Measurements from ENCODE around the gene ARID3C.
A peak's percentile ranks its signal among the peaks of the same experiment; 100 is the strongest.

ARID3C gene

DNA sequence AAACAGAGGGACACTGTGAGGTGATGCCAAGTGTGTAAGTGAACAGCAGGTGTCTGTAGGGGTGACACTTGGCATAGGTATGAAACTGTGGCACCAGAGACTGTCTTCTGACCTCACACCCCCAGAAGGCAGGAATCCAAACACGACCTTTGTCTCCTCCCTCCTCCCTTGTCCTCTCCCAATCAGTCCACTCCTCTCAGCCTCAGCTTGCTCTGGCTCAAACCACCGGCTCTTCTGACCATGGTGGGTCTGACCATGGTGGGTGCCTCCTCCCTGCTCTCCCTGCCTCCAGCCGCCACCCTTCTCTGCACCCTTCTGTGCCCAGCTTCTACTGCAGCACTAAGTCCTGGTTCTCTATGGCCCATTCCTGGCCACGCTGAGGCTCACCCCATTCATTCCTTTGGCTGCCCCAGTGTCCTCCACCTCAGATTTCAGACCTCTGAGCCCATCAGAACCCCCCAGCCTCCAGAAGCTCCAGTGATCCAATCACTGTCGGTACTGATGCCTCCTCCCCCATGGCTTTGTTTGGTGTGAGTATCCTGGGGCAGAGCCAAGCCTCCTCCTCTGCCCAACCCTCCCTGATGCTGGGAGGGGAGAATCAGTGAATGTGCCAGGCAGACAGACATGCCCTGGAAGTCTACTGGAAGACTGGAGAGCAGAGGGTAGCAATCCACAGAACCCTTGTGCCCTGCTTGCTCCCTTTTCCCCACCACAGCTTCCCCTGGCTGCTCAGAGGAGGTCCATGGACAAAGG is 1.7 kb upstream of the ARID3C start:
- peaks cover 51 to 54% of the 10 kb centered on the region in 2 donors for H3K27me3 Mint-ChIP-seq
- peaks cover 9% of the 10 kb centered on the region for H3K36me3 Mint-ChIP-seq (ENCODE audit: insufficient read depth)
- DNase-seq (no peak), ATAC-seq (replicated peaks) (no peak)
- no peaks in the 10 kb centered on the region for H3K9me3 Mint-ChIP-seq
- peak overlapping the region; percentile 76 to 88 for H3K4me3 Mint-ChIP-seq
- H3K27ac Mint-ChIP-seq = no peak overlapping the region
- peaks cover 22 to 23% of the 10 kb centered on the region in 2 donors for H3K4me1 Mint-ChIP-seq (ENCODE audit: low read depth in 2 of 2)

DNA sequence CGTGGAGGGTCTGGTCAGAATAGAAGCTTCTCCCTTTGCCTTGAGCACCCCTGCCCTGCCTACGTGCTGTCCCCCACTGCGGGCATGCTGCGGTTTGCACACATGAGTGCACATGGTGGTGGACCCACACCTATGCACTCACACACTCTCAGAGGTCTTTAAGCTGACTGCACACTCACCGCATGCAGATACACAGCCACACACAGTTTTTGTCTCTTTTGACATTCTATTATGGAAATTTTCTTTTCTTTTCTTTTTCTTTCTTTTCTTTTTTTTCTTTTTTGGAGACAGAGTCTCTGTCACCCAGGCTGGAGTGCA is 584 bp upstream of the ARID3C start:
- peak overlapping the region; percentile 76 to 88 for H3K4me3 Mint-ChIP-seq
- H3K36me3 Mint-ChIP-seq (ENCODE audit: insufficient read depth) = peaks cover 3% of the 10 kb centered on the region
- H3K4me1 Mint-ChIP-seq (ENCODE audit: low read depth in 2 of 2) = peaks cover 18 to 20% of the 10 kb centered on the region in 2 donors
- DNase-seq (no peak), ATAC-seq (replicated peaks) (no peak)
- H3K27ac Mint-ChIP-seq = peak overlapping the region; percentile 20 to 27
- H3K27me3 Mint-ChIP-seq = peaks cover 52 to 64% of the 10 kb centered on the region in 2 donors
- H3K9me3 Mint-ChIP-seq = no peaks in the 10 kb centered on the region

DNA sequence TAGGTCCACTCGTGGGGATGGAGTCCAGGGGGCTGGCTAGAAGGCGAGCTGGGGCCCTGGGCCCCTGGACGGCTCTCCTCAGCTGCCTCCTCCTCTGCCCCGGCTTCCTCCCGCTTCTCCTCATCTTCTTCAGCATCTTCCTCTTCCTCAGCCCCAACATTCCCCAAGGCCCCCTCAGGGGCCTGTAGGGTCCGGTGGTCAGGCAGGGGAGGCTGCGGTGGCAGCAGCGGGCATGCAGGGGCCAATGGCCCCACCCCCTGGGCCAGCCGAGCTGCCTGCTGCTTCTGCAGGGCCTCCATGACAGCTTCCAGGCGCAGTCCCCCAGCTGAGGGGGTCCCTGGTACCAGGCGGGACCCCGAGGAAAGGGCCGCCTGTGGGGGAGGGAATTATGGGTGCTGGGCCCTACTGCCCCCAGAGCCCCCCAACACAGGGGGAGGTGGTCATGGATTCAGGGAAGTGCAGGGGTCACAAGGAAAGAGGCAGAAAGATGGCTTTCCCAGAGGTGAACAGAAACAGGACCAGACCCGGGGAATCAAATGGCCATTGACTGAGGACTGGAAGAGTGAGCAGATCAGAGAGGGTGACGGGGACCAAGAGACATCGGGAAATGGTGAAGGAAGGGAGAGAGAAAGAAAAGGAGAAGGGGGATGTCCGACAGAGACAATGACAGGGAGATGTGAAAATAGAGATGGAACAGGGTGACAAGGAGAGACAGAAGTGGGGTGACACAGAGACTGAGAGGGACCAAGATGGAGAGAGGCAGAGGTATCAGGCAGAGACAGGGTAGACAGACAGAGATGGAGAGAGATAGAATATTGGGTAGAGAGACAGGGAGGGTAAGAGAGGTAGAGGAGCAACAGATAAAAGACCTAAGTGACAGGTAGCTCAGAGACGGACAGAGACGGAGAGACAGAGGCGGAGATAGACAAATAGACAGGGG is 880 bp downstream of the ARID3C start:
- Mint-ChIP-seq H3K27me3 (peaks cover 62 to 78% of the 10 kb centered on the region in 2 donors), H3K36me3 (ENCODE audit: insufficient read depth) (peaks cover 8% of the 10 kb centered on the region), H3K4me3 (peak overlapping the region; percentile 68 to 78), H3K9me3 (no peaks in the 10 kb centered on the region), H3K27ac (peak overlapping the region in 1 of 2 donors; percentile 20), H3K4me1 (ENCODE audit: low read depth in 2 of 2) (peaks cover 16 to 25% of the 10 kb centered on the region in 2 donors)
- ATAC-seq (replicated peaks) (no peak), DNase-seq (no peak)

DNA sequence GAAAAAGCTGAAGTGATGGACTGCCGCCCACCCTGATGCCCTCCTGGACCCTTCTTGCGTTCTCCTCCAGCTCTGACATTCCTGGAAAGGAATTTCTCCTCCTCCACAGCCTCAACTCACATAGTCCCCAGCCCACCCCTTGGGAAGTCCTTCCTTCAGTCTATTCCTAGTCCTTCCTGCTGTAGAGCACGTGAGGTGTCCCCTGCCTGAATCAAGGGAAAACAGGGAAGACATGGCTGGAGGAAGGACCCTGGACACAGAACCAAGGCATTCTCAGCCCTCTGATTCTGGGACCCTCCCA is 3.7 kb downstream of the ARID3C start:
- Mint-ChIP-seq H3K4me1 (ENCODE audit: low read depth in 2 of 2) (peaks cover 24 to 26% of the 10 kb centered on the region in 2 donors), H3K4me3 (no peak overlapping the region), H3K9me3 (no peaks in the 10 kb centered on the region), H3K36me3 (ENCODE audit: insufficient read depth) (peaks cover 12% of the 10 kb centered on the region), H3K27ac (no peak overlapping the region), H3K27me3 (peaks cover 70 to 89% of the 10 kb centered on the region in 2 donors)
- no peak for DNase-seq
- ATAC-seq (replicated peaks) = no peak

DNA sequence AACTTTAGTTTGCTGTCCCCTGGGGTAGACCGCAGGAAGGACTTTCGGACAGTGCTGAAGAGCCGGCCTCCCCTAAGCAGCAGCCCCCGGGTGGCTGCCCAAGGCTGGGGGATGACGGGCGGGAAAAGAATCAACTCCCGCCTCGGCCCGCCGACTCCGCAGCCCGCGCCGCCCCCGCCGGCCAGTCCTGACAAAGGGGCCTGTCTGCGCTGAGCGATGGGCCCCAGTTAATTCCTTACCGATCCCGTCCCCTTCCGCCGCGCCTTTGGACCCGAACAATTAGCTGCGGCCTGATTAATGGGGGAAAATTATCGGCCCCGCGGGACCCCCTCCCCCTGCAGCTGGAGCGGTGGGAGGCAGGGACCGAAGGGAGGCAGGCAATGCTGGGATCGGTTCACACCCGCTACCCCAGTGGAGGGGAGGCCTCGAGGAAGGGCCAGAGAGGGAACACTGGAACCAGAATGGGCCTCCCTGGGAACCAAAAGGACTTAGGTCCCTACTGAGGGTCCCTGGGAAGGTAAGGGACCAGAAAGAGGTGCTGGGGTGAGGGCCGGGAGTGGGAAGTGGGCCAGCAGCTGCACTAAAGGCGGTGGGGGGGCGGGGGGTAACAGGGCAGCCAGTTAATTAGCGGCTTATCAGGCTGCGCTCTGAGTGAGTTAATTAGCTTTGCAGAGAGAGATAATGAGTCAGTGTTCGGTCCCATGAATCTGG is 4.2 kb downstream of the ARID3C start:
- Mint-ChIP-seq H3K36me3 (ENCODE audit: insufficient read depth) (peaks cover 15% of the 10 kb centered on the region), H3K27ac (no peak overlapping the region), H3K4me3 (no peak overlapping the region), H3K4me1 (ENCODE audit: low read depth in 2 of 2) (peaks cover 28 to 29% of the 10 kb centered on the region in 2 donors), H3K9me3 (no peaks in the 10 kb centered on the region), H3K27me3 (peaks cover 65 to 84% of the 10 kb centered on the region in 2 donors)
- ATAC-seq (replicated peaks) (no peak), DNase-seq (no peak)

DNA sequence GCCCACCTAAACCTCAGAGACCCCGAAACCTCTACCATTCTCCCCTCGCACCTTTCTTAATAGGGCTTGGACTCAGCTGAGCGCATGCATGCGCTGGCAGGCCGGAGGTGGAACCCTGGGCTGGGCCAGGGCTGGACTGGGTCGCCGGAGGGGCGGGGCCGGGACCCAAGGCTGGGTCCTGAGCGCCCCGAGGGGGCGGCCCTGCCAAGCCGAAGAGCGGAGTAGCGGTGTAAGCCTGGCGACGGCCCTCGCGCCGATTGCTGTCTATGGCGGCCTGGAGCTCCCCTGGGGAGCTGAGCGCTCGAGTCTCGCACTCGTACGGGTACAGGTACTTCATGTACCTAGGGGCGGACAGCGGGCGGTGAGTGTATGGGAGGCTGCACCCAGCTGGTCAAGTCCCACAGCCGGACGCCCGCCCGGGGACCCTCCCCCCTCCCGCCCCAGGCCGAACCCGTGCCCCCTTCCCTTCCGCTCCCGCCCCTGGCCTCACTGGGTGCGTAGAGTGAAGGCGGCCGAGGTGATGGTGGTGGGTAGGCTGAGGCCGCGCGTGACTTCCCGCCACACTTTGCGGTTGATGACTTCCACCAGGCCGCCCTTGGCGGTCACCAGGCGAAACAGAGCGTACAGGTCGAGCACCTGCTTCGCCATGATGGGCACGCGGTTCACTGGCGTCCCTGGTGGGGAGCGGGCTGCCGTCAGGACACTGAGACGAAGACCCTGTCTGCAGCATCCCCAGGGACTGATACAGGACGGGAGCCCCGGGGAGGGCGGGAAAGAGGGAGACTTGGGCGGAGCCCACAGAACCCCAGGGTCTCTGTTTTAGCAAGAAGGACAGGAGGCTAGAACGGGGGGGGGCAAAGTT is 5.3 kb downstream of the ARID3C start:
- DNase-seq (no peak), ATAC-seq (replicated peaks) (no peak)
- Mint-ChIP-seq H3K36me3 (ENCODE audit: insufficient read depth) (peaks cover 13% of the 10 kb centered on the region), H3K9me3 (no peaks in the 10 kb centered on the region), H3K27me3 (peaks cover 56 to 74% of the 10 kb centered on the region in 2 donors), H3K4me1 (ENCODE audit: low read depth in 2 of 2) (peaks cover 28 to 30% of the 10 kb centered on the region in 2 donors), H3K4me3 (no peak overlapping the region), H3K27ac (no peak overlapping the region)

DNA sequence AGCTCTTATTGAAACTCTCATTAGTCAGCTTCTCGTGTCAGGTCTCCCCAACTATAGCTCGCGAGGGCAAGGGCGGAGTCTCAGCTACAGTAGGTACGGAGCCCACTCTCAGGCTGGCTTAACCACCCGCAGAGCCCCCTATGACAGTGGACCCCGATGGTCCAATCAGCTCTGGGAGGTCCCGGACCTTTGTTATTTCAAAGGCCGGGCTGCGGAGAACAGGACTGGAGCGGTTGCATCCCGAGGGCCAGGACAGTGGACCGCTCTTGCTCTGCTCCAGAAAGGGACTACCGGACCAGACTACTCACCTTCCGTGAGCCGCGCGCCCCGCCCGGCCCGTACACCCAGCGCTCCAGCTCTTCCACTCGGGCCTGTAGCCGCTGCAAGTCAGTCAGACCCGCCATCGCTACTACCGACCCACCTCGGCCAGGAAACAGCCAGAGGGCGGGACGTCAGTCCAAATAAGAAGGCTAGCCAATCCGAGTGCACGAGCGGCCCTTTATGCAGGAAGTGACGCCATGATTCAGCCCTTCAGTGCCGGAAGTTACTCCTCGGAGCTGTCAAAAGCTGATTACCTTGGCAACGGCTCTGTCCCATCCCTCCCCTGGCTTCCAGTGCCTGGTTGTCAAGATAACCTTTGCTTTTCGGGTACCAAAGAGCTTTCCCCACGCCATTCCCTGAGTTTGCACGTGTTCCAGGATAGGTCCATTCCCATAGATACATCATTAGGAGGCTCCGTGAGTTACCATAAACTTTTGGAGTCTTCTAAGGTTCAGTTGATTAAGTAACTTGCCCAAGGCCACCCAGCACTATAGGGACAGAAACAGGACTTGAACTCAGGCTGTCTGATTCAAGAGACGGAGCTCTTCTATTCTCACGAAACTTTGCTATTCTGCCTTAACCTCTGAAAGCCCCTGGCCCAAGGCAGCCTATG is 8.5 kb downstream of the ARID3C start, which contains the start of gene DCTN3:
DCTN3 (minus strand) TSS at position 435 of the 934 bp plus-strand sequence; CDS start at position 404, 31 bp downstream.
- Mint-ChIP-seq H3K4me3 (peak within 1 kb of the TSS; percentile 85 to 97), H3K4me1 (ENCODE audit: low read depth in 2 of 2) (peaks cover 22 to 24% of the 10 kb centered on the region in 2 donors), H3K9me3 (no peaks in the 10 kb centered on the region), H3K36me3 (ENCODE audit: insufficient read depth) (peaks cover 21% of the 10 kb centered on the region), H3K27ac (peak within 1 kb of the TSS; percentile 90 to 91), H3K27me3 (peaks cover 26 to 41% of the 10 kb centered on the region in 2 donors)
- DNase-seq = peak; percentile 86 to 91 (median 89)
- peak; percentile 99 for ATAC-seq (replicated peaks)

DNA sequence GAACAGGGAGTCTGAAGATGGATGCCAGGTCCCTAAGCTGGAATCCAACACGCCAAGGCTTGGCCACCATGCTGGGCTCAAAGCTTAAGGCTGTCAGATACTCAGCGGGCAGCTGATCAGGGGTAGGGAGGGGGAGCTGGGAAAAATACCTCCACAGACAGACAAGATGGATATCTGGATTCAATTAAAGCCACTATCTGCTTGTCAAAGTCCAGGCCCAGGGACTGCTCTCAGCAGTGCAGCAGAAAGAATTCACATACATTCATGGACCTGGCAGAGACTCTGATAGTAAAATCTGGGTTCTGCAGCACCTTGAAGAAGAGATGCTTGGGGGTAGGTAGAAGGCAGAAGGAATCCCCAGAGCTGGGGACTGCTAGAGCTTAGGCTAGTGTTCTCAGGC is 13.7 kb downstream of the ARID3C start:
- H3K4me3 Mint-ChIP-seq = no peak overlapping the region
- peaks cover 41% of the 10 kb centered on the region for H3K36me3 Mint-ChIP-seq (ENCODE audit: insufficient read depth)
- no peaks in the 10 kb centered on the region for H3K27me3 Mint-ChIP-seq
- H3K27ac Mint-ChIP-seq = peak overlapping the region in 1 of 2 donors; percentile 10
- peaks cover 27 to 31% of the 10 kb centered on the region in 2 donors for H3K4me1 Mint-ChIP-seq (ENCODE audit: low read depth in 2 of 2)
- ATAC-seq (replicated peaks) (no peak), DNase-seq (no peak)
- H3K9me3 Mint-ChIP-seq = no peaks in the 10 kb centered on the region

DNA sequence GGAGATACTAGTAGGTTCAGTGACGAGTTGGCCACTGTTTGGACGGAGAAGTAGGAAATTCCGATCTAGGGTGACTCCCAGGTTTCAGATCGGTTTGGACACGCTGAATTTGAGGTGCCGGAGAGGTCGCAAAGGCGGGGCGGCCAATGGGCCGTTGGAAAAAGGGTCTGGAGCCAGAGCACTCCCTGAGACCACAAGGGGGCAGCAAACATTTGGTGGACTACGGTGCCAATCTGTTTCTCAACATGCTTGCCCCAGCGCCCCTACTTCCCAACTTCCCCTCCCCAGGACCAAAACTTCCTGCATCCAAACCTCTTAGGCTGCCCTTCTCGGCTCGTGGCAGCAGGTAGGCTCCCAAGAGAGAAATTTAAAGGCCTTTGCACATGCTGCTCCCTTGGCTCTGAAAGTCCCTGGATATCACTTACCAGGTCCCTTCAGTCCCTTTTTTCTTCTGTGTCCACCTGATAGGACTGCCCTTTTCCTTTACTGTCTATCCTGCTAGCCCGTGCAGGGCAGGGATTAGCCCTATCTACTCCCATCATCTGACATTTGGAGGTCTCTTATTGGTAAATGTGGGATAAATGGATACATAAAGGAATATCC is 16.0 kb downstream of the ARID3C start:
- ATAC-seq (replicated peaks) (peak; percentile 36), DNase-seq (peak; percentile 61 to 67 (median 65))
- Mint-ChIP-seq H3K4me3 (peak overlapping the region; percentile 77 to 81), H3K27me3 (no peaks in the 10 kb centered on the region), H3K36me3 (ENCODE audit: insufficient read depth) (peaks cover 32% of the 10 kb centered on the region), H3K27ac (peak overlapping the region; percentile 95 to 98), H3K4me1 (ENCODE audit: low read depth in 2 of 2) (peaks cover 16 to 19% of the 10 kb centered on the region in 2 donors), H3K9me3 (no peaks in the 10 kb centered on the region)

DNA sequence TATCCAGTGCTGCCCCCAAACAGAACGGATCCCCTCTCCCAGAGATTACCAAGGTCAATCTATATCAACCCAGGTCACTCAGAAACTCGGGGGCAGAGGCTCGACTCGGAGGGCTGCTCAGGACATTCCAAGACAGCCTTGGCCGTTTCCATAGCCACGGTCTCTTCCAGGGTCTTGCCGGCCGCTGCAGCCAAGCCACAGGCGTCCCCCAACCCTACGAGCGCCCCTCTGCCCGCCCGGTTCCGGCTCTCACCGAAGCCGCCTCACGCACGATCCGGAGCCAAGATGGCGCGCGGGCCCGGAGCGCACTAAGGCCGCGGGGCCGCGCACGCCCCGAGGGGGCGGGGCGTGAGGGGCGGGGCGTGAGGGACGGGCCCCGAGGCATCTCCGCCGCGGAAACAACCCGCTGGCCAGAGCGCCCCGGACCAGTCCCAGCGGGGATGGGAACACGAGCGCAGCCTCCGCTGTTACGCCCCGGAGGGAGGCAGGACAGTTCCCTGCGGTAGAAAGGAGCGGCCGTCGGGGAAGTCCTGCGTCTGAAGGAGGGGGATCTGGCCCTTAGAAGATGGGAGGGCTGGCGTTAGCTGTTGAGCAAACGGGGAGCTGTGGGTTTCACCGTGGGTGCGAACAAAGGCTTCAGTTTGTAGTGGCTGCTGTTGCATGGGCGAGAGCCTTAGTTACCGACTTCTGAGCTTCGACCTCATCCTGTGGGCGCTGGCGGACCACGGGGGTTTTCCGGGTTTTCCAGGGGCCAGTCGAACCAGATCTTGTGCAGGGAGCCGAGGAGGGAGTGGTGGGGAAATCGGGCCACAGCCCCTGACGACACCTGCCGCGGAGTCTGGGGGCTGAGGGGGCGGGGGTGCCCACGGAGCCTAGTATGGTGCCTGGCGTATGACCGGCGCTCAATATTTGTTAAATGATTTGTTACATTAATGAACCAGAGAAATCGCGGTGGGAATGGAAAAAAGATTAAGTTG is 16.8 kb downstream of the ARID3C start, which contains the start of gene RPP25L:
RPP25L (minus strand) TSS at position 287 of the 977 bp plus-strand sequence. CDS start 801 bp downstream, outside the sequence.
- H3K4me1 Mint-ChIP-seq (ENCODE audit: low read depth in 2 of 2) = peaks cover 16 to 19% of the 10 kb centered on the region in 2 donors
- H3K4me3 Mint-ChIP-seq = peak within 1 kb of the TSS; percentile 77 to 81
- peak; percentile 80 to 85 (median 81) for DNase-seq
- ATAC-seq (replicated peaks) = peak; percentile 85
- peak within 1 kb of the TSS; percentile 95 to 98 for H3K27ac Mint-ChIP-seq
- H3K9me3 Mint-ChIP-seq = no peaks in the 10 kb centered on the region
- H3K27me3 Mint-ChIP-seq = no peaks in the 10 kb centered on the region
- H3K36me3 Mint-ChIP-seq (ENCODE audit: insufficient read depth) = peaks cover 29% of the 10 kb centered on the region

All from effector memory CD8-positive, alpha-beta T cell (primary cell).